ENCODE data around the gene ZSCAN22. TPM values are rescaled to one million over a fixed set of nuclear protein-coding genes. Genes with fewer than 3 reads are reported as not detected.

Gene ZSCAN22
- total RNA-seq, 1 donor from 2014 or later = 4.6 TPM

DNA sequence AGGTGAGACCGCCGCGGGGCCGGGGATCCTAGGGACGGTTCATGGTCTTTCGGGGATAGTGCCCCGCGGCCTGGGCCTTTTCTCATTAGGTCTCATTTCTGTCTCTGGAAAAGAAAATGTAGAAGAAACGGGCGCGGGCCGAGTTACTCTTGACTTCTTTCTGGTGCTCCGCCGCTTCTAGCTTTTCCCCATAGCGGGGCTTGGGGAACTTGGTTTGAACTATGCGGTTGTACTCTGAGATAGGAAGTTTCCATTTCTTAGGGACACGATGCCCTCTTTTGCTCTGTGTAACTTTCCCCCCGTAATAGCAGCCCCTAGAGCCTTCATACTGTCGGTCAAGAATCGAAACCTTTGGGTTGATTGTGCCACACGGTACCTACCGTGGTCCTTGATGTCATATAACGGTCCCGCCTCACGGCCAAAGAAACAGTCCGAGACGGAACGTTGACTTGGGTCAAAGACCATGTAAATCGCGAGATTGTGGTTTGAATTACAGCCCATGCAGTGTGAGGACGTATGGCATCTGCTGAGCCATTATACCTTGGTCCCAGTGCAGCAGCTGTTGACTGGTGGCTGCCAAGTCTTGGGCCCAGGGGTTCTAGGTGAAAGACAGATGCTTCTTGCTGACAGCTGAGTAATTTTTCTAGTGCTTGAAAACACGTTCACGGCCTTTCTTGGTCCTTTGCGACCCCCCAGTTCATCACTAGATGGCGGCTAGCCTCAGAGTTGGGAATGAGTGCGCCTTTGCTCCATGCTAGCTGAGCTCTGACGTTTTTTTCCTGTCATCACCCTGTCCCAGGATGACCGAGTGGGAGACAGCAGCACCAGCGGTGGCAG, 60.8 kb downstream of the ZSCAN22 start:
- Mint-ChIP-seq H3K27ac (peak overlapping the region; percentile 99), H3K27me3 (no peaks in the 10 kb centered on the region), H3K9me3 (ENCODE audit: low read depth) (no peaks in the 10 kb centered on the region), H3K4me3 (ENCODE audit: low read depth) (peak overlapping the region; percentile 95), H3K4me1 (ENCODE audit: low read depth) (peaks cover 14% of the 10 kb centered on the region), H3K36me3 (ENCODE audit: insufficient read depth) (peaks cover 12% of the 10 kb centered on the region)
- TF ChIP-seq, protein P1, sequence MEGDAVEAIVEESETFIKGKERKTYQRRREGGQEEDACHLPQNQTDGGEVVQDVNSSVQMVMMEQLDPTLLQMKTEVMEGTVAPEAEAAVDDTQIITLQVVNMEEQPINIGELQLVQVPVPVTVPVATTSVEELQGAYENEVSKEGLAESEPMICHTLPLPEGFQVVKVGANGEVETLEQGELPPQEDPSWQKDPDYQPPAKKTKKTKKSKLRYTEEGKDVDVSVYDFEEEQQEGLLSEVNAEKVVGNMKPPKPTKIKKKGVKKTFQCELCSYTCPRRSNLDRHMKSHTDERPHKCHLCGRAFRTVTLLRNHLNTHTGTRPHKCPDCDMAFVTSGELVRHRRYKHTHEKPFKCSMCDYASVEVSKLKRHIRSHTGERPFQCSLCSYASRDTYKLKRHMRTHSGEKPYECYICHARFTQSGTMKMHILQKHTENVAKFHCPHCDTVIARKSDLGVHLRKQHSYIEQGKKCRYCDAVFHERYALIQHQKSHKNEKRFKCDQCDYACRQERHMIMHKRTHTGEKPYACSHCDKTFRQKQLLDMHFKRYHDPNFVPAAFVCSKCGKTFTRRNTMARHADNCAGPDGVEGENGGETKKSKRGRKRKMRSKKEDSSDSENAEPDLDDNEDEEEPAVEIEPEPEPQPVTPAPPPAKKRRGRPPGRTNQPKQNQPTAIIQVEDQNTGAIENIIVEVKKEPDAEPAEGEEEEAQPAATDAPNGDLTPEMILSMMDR (IDR thresholded peaks at IDR 0.05; ENCODE audit: unreplicated experiment) = no peak
- DNase-seq (ENCODE audit: low spot score, unreplicated experiment) = no peak

DNA sequence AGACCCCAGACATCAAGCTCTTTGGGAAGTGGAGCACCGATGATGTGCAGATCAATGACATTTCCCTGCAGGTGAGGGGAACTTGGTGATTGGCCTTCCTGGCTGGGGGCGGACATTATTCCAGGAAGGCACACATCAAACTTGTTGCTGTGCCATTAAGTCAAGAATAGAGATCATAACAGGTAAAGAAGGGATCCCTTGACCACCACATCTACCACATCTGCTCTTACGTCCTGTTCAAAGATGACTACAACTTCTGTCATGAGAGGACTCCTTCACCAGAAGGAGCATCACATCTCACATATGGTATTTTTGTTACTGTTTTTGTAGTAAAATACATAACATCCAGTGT, 61.4 kb downstream of the ZSCAN22 start:
- Mint-ChIP-seq H3K27me3 (no peaks in the 10 kb centered on the region), H3K4me3 (ENCODE audit: low read depth) (peak overlapping the region; percentile 95), H3K9me3 (ENCODE audit: low read depth) (no peaks in the 10 kb centered on the region), H3K36me3 (ENCODE audit: insufficient read depth) (peaks cover 16% of the 10 kb centered on the region), H3K27ac (peak overlapping the region; percentile 86), H3K4me1 (ENCODE audit: low read depth) (peaks cover 14% of the 10 kb centered on the region)
- DNase-seq (ENCODE audit: low spot score, unreplicated experiment) = no peak
- TF ChIP-seq, protein P1 (IDR thresholded peaks at IDR 0.05; ENCODE audit: unreplicated experiment) = no peak

Small RNA genes within 50 kb of the gene (microRNA-seq; reads per million reads assigned to microRNA genes)
- gene MIR4754 (ENCODE audit: borderline number of aligned reads, unreplicated experiment) (not detected), gene MIR6806 (ENCODE audit: borderline number of aligned reads, unreplicated experiment) (not detected)

Other genes with a start within 250 kb of the ZSCAN22 start
- 111 and 118 TPM in 2 replicates for gene ZSCAN18, start 228.8 kb upstream of the ZSCAN22 start, total RNA-seq
- 15.3 and 17.0 TPM in 2 replicates for gene ZNF329, start 176.2 kb upstream of the ZSCAN22 start, total RNA-seq
- gene ZNF274, start 143.9 kb upstream of the ZSCAN22 start, total RNA-seq = 26.1 and 29.0 TPM in 2 replicates
- 61.0 and 70.5 TPM in 2 replicates for gene ZNF544, start 98.1 kb upstream of the ZSCAN22 start, total RNA-seq
- 18.1 and 18.2 TPM in 2 replicates for gene ZNF8, start 48.0 kb upstream of the ZSCAN22 start, total RNA-seq
- gene ERVK3-1, start 21.6 kb upstream of the ZSCAN22 start, total RNA-seq = 41.3 and 46.2 TPM in 2 replicates
- 3.9 and 4.6 TPM in 2 replicates for gene A1BG, start 26.5 kb downstream of the ZSCAN22 start, total RNA-seq
- 11.7 and 13.4 TPM in 2 replicates for gene ZNF497, start 35.8 kb downstream of the ZSCAN22 start, total RNA-seq
- gene ZNF837, start 54.0 kb downstream of the ZSCAN22 start, total RNA-seq = 5.4 and 6.1 TPM in 2 replicates
- 1,006 and 1,040 TPM in 2 replicates for gene RPS5, start 60.3 kb downstream of the ZSCAN22 start, total RNA-seq
- gene RNF225, start 68.7 kb downstream of the ZSCAN22 start, total RNA-seq = 0.42 TPM in 1 of 2 replicates, not detected in the other
- 16.7 and 18.2 TPM in 2 replicates for gene ZNF584, start 81.7 kb downstream of the ZSCAN22 start, total RNA-seq
- gene ZNF132, start 113.2 kb downstream of the ZSCAN22 start, total RNA-seq = 3.5 TPM in 2 replicates
- gene ZNF324B, start 124.6 kb downstream of the ZSCAN22 start, total RNA-seq = 10.1 and 11.2 TPM in 2 replicates
- 12.9 and 14.7 TPM in 2 replicates for gene ZNF324, start 140.1 kb downstream of the ZSCAN22 start, total RNA-seq
- gene ZNF446, start 149.4 kb downstream of the ZSCAN22 start, total RNA-seq = 17.7 and 19.4 TPM in 2 replicates
- 9.4 and 9.9 TPM in 2 replicates for gene SLC27A5, start 185.0 kb downstream of the ZSCAN22 start, total RNA-seq
- 22.3 and 22.7 TPM in 2 replicates for gene ZBTB45, start 192.8 kb downstream of the ZSCAN22 start, total RNA-seq
- 699 and 731 TPM in 2 replicates for gene TRIM28, start 217.1 kb downstream of the ZSCAN22 start, total RNA-seq
- gene CHMP2A, start 228.1 kb downstream of the ZSCAN22 start, total RNA-seq = 72.2 and 81.5 TPM in 2 replicates
- 73.0 and 80.4 TPM in 2 replicates for gene UBE2M, start 231.6 kb downstream of the ZSCAN22 start, total RNA-seq
- 70.9 and 71.3 TPM in 2 replicates for gene MZF1, start 246.3 kb downstream of the ZSCAN22 start, total RNA-seq

Measured in progenitor cell of endocrine pancreas (in vitro differentiated cells).